Retinal pigment epithelial cell (primary cell): ENCODE data around the gene CMTM8.

Experiments used
- DNase-seq: peaks from one replicate; pipeline ENCODE4 v3.0.0-alpha.2; 2010; ENCODE audit warnings: low read depth
- H3K4me3 ChIP-seq: 2 replicates; pipeline ENCODE4 v1.5.1; 2011; ENCODE audit warnings: mild to moderate bottlenecking, low read length, control low read depth, moderate library complexity
- CTCF ChIP-seq: conservative IDR thresholded peaks from 2 replicates; pipeline ENCODE4 v1.5.1; 2011; ENCODE audit warnings: low read depth, low read length, control low read depth, inconsistent platforms

The CMTM8 gene

GRCh38 chr3:32322311-32322710 lies 83.8 kb downstream of the CMTM8 start:
- no peak for TF ChIP-seq CTCF
- no peak overlapping the region for H3K4me3 ChIP-seq
- no peak for DNase-seq

GRCh38 chr3:32323604-32324003 lies 85.1 kb downstream of the CMTM8 start:
- no peak for TF ChIP-seq CTCF
- H3K4me3 ChIP-seq = no peak overlapping the region

GRCh38 chr3:32325201-32325600 lies 86.7 kb downstream of the CMTM8 start:
- H3K4me3 ChIP-seq = no peak overlapping the region
- no peak for DNase-seq
- no peak for TF ChIP-seq CTCF

More at GRCh38 chr3:32323604-32324003, 85.1 kb downstream of the CMTM8 start:
- no peak for DNase-seq

- no peak overlapping the region for H3K4me3 ChIP-seq
- peak; percentile 39 for DNase-seq
Observed at GRCh38 chr3:32325927-32326326, 87.4 kb downstream of the CMTM8 start.

GRCh38 chr3:32326795-32327194 lies 88.3 kb downstream of the CMTM8 start:
- no peak overlapping the region for H3K4me3 ChIP-seq
- no peak for DNase-seq
- TF ChIP-seq CTCF = no peak

More at GRCh38 chr3:32325927-32326326, 87.4 kb downstream of the CMTM8 start:
- TF ChIP-seq CTCF = no peak

- peak; percentile 40 for TF ChIP-seq CTCF
- no peak for DNase-seq
- no peak overlapping the region for H3K4me3 ChIP-seq
Observed at GRCh38 chr3:32334675-32335074, 96.2 kb downstream of the CMTM8 start.

GRCh38 chr3:32335365-32336112 lies 97.1 kb downstream of the CMTM8 start:
- DNase-seq = no peak
- TF ChIP-seq CTCF = no peak
- H3K4me3 ChIP-seq = no peak overlapping the region
